ENCODE data around the gene PLEKHA5. TPM values are rescaled to one million over a fixed set of nuclear protein-coding genes. Genes with fewer than 3 reads are reported as not detected.

The PLEKHA5 gene
- total RNA-seq, 1 donor, result 40.7 TPM

- no peak overlapping the region for H3K4me3 ChIP-seq (ENCODE audit: low read depth, low read length)
- TF ChIP-seq CTCF (IDR thresholded peaks at IDR 0.05; ENCODE audit: insufficient read depth, low read length), result no peak
- DNase-seq (ENCODE audit: low read depth), result no peak
Observed at GRCh38 chr12:19306366-19306765, 176.8 kb downstream of the PLEKHA5 start.

- no peak for TF ChIP-seq CTCF (IDR thresholded peaks at IDR 0.05; ENCODE audit: insufficient read depth, low read length)
- no peak for DNase-seq (ENCODE audit: low read depth)
- H3K4me3 ChIP-seq (ENCODE audit: low read depth, low read length), result no peak overlapping the region
Observed at GRCh38 chr12:19307451-19307850, 177.9 kb downstream of the PLEKHA5 start.

- no peak overlapping the region for H3K4me3 ChIP-seq (ENCODE audit: low read depth, low read length)
- no peak for TF ChIP-seq CTCF (IDR thresholded peaks at IDR 0.05; ENCODE audit: insufficient read depth, low read length)
- DNase-seq (ENCODE audit: low read depth), result no peak
Observed at GRCh38 chr12:19311165-19311564, 181.6 kb downstream of the PLEKHA5 start.

- DNase-seq (ENCODE audit: low read depth), result no peak
- TF ChIP-seq CTCF (IDR thresholded peaks at IDR 0.05; ENCODE audit: insufficient read depth, low read length), result no peak
- no peak overlapping the region for H3K4me3 ChIP-seq (ENCODE audit: low read depth, low read length)
Observed at GRCh38 chr12:19312637-19313036, 183.1 kb downstream of the PLEKHA5 start.

GRCh38 chr12:19316425-19316824 is 186.9 kb downstream of the PLEKHA5 start:
- TF ChIP-seq CTCF (IDR thresholded peaks at IDR 0.05; ENCODE audit: insufficient read depth, low read length), result no peak
- no peak overlapping the region for H3K4me3 ChIP-seq (ENCODE audit: low read depth, low read length)
- peak; percentile 30 for DNase-seq (ENCODE audit: low read depth)

- no peak overlapping the region for H3K4me3 ChIP-seq (ENCODE audit: low read depth, low read length)
- DNase-seq (ENCODE audit: low read depth), result no peak
- no peak for TF ChIP-seq CTCF (IDR thresholded peaks at IDR 0.05; ENCODE audit: insufficient read depth, low read length)
Observed at GRCh38 chr12:19322376-19322775, 192.8 kb downstream of the PLEKHA5 start.

- no peak overlapping the region for H3K4me3 ChIP-seq (ENCODE audit: low read depth, low read length)
- DNase-seq (ENCODE audit: low read depth), result no peak
- no peak for TF ChIP-seq CTCF (IDR thresholded peaks at IDR 0.05; ENCODE audit: insufficient read depth, low read length)
Observed at GRCh38 chr12:19323805-19324204, 194.3 kb downstream of the PLEKHA5 start.

Measured in fibroblast of the aortic adventitia (primary cell).